CD4-positive, alpha-beta T cell (primary cell): Measurements from ENCODE around the gene BACE2. TPM values are rescaled to one million over a fixed set of nuclear protein-coding genes. Genes with fewer than 3 reads are reported as not detected.

ENCODE experiments used
- ATAC-seq: fragments of 200-7000 bp; cut with Tn5 transposase; one replicate; pipeline ENCODE4 v1.10.0; 2022; ENCODE audit warnings: mild to moderate bottlenecking; ENCODE audit not compliant: poor library complexity
- CTCF ChIA-PET: fragments of 350-600 bp; sonication (Branson Sonifier 250); formaldehyde crosslinking; loops from one replicate; lab custom pipeline; 2021; ENCODE audit warnings: antibody characterized with exemption, inconsistent platforms; lab: Charles Lee
- POLR2A ChIA-PET: fragments of 350-600 bp; sonication (Branson Sonifier 250); formaldehyde crosslinking; loops from one replicate; lab custom pipeline; 2021; ENCODE audit warnings: antibody characterized with exemption, inconsistent platforms; lab: Charles Lee
- DNase-seq, 14 experiments: peaks; one replicate each; pipeline ENCODE4 v3.0.0-alpha.2; 2013 to 2020; ENCODE audit warnings: mixed read lengths in 2 of 14
- H3K27ac ChIP-seq, 2 donors: one replicate each; pipeline versions ENCODE4 v1.5.1 to v1.7.0; 2013; ENCODE audit warnings: low read length in 2 of 2, low read depth in 1 of 2, mild to moderate bottlenecking in 1 of 2
- H3K27me3 ChIP-seq, 2 experiments: 1 replicate in 1 of 2; 2 replicates in 1 of 2; pipeline versions ENCODE4 v1.6.1 to v1.7.0; 2013; ENCODE audit warnings: low read length in 2 of 2, control low read depth in 1 of 2, mild to moderate bottlenecking in 1 of 2, moderate library complexity in 1 of 2; ENCODE audit not compliant: insufficient read depth in 2 of 2, control insufficient read depth in 1 of 2
- H3K36me3 ChIP-seq: one replicate; pipeline ENCODE4 v1.6.1; 2013; ENCODE audit warnings: low read length, control low read depth; ENCODE audit not compliant: insufficient read depth
- H3K4me1 ChIP-seq: one replicate; pipeline ENCODE4 v1.6.1; 2013; ENCODE audit warnings: low read length, control low read depth; ENCODE audit not compliant: insufficient read depth
- H3K4me3 ChIP-seq: one replicate; pipeline ENCODE4 v1.5.1; 2013; ENCODE audit warnings: mild to moderate bottlenecking, low read length, moderate library complexity
- H3K9me3 ChIP-seq, 2 experiments: 1 replicate in 1 of 2; 2 replicates in 1 of 2; pipeline versions ENCODE4 v1.6.1 to v1.7.0; 2013; ENCODE audit warnings: low read length in 2 of 2, mild to moderate bottlenecking in 2 of 2, control low read depth in 1 of 2, moderate library complexity in 1 of 2; ENCODE audit not compliant: control insufficient read depth in 1 of 2, insufficient read depth in 1 of 2
- H3K27ac Mint-ChIP-seq: one replicate; pipeline ENCODE4 v1.8.0; 2020; ENCODE audit warnings: mixed read lengths
- H3K27me3 Mint-ChIP-seq: one replicate; pipeline ENCODE4 v1.8.0; 2021; ENCODE audit warnings: mixed read lengths
- H3K36me3 Mint-ChIP-seq: one replicate; pipeline ENCODE4 v1.8.0; 2021; ENCODE audit warnings: low read depth, mixed read lengths
- H3K4me1 Mint-ChIP-seq: one replicate; pipeline ENCODE4 v1.8.0; 2021; ENCODE audit warnings: low read depth, mixed read lengths
- H3K4me3 Mint-ChIP-seq: one replicate; pipeline ENCODE4 v1.8.0; 2020; ENCODE audit warnings: mild to moderate bottlenecking, mixed read lengths
- H3K9me3 Mint-ChIP-seq: one replicate; pipeline ENCODE4 v1.8.0; 2020; ENCODE audit warnings: mixed read lengths
- CTCF ChIP-seq: fragments of 200-600 bp; IDR thresholded peaks from one replicate; pipeline ENCODE4 v1.8.0; 2022; ENCODE audit warnings: antibody characterized with exemption, mild to moderate bottlenecking
- intact Hi-C, 2 experiments: fragments of 100-400 bp; cut with DNase I in 1 of 2; cut with micrococcal nuclease in 1 of 2; formaldehyde crosslinking; loops; one replicate each; pipeline versions ENCODE4 v1.15.1 to v1.9.0; 2023 to 2025; cut with DNase I, micrococcal nuclease
- total RNA-seq, 174 experiments: library from RNA in 2 of 174; stranded (reverse) in 2 of 174; gene quantifications; one replicate each; pipeline ENCODE4 v1.2.3 and lab custom pipeline; 2021 to 2026

BACE2 gene
- total RNA-seq, 2 experiments from 2014 or later, result 0.16 TPM; not detected in 1

GRCh38 chr21:41228006-41228370, 60.0 kb downstream of the BACE2 start:
- no peaks in the 10 kb centered on the region for H3K36me3 ChIP-seq
- no peaks in the 10 kb centered on the region for H3K9me3 ChIP-seq
- Mint-ChIP-seq H3K27me3 (peaks cover 10% of the 10 kb centered on the region), H3K9me3 (no peaks in the 10 kb centered on the region), H3K27ac (no peak overlapping the region), H3K4me1 (no peaks in the 10 kb centered on the region), H3K36me3 (no peaks in the 10 kb centered on the region), H3K4me3 (no peak overlapping the region)
- no peak for DNase-seq
- peaks cover 0 to 4% of the 10 kb centered on the region in 2 experiments for H3K27me3 ChIP-seq
- TF ChIP-seq CTCF, result no peak
- no peak overlapping the region for H3K4me3 ChIP-seq
- POLR2A ChIA-PET, result no interaction called here
- no peaks in the 10 kb centered on the region for H3K4me1 ChIP-seq
- H3K27ac ChIP-seq, result no peak overlapping the region
- ATAC-seq, result no peak
- CTCF ChIA-PET, result no interaction called here
- intact Hi-C loops, result no loop called here

- Mint-ChIP-seq H3K4me3 (no peak overlapping the region), H3K27ac (no peak overlapping the region), H3K9me3 (no peaks in the 10 kb centered on the region), H3K36me3 (no peaks in the 10 kb centered on the region), H3K27me3 (peaks cover 11% of the 10 kb centered on the region), H3K4me1 (no peaks in the 10 kb centered on the region)
- ATAC-seq, result no peak
- no peaks in the 10 kb centered on the region for H3K9me3 ChIP-seq
- H3K27ac ChIP-seq, result no peak overlapping the region
- H3K27me3 ChIP-seq, result peaks cover 0 to 4% of the 10 kb centered on the region in 2 experiments
- intact Hi-C loops, result no loop called here
- no peaks in the 10 kb centered on the region for H3K36me3 ChIP-seq
- no peaks in the 10 kb centered on the region for H3K4me1 ChIP-seq
- ChIA-PET POLR2A (no interaction called here), CTCF (no interaction called here)
- no peak overlapping the region for H3K4me3 ChIP-seq
- no peak for TF ChIP-seq CTCF
- DNase-seq, result no peak
These were observed 60.5 kb downstream of the BACE2 start for GRCh38 chr21:41228492-41228891.

- no peak overlapping the region for H3K4me3 Mint-ChIP-seq
- no peaks in the 10 kb centered on the region for H3K9me3 ChIP-seq
- CTCF ChIA-PET, result no interaction called here
- no peaks in the 10 kb centered on the region for H3K36me3 ChIP-seq
- H3K27me3 ChIP-seq, result peaks cover 0 to 4% of the 10 kb centered on the region in 2 experiments
- H3K27ac ChIP-seq, result no peak overlapping the region
- H3K4me3 ChIP-seq, result no peak overlapping the region
- intact Hi-C loops, result no loop called here
- H3K4me1 ChIP-seq, result no peaks in the 10 kb centered on the region
- H3K27me3 Mint-ChIP-seq, result peaks cover 8% of the 10 kb centered on the region
- DNase-seq, result no peak
- no peak for ATAC-seq
- H3K27ac Mint-ChIP-seq, result no peak overlapping the region
- H3K36me3 Mint-ChIP-seq, result no peaks in the 10 kb centered on the region
- POLR2A ChIA-PET, result no interaction called here
- H3K4me1 Mint-ChIP-seq, result no peaks in the 10 kb centered on the region
- no peak for TF ChIP-seq CTCF
- no peaks in the 10 kb centered on the region for H3K9me3 Mint-ChIP-seq
These were observed 61.0 kb downstream of the BACE2 start for GRCh38 chr21:41228958-41229357.
